HG03060 (cell line): Measurements from ENCODE around the gene CDK14.

ENCODE experiments used
- ATAC-seq: cut with Tn5 transposase; IDR thresholded peaks from one replicate; pipeline ENCODE4 v1.9.1; 2021; ENCODE audit warnings: low read depth, moderate number of reproducible peaks; ENCODE audit not compliant: unreplicated experiment

The CDK14 gene

DNA sequence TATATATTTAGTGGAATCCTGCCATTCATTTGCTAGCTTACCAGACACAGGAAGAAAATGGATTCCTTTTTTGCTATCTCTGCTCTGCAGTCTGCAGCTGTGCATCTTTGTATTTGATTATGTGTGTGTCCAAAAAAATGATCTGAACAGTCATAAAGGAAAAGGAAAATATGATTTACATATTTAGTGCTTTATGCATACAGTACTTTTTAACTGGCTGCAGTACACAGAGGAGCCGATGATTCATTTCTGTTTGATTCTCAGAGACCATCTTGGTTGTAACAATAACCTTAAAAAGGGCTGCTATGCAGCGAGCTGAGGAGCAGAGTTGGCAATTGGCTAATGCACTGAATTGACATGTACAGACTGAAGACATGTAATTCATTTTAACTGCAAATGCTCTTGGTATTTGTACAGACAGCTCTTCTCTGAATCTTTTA, 516.8 kb downstream of the CDK14 start:
- ATAC-seq = no peak

DNA sequence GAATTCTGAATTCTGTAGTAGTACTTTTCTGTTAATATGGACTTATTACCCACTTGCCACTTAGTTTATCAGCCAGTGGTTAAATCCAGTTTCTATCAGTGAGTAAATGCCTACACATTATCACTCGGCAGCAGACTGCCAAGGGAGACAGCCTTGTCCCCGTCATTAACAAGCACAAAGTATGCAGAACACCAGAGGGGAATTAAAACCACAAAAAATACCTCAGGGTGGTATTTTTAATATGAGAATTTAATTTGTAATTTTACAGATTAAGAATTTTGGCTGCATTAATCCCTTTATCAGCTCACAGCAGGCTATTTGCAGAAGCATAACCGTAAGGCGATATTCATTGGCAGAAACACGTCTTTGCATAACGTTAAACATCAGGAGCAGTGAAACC, 518.1 kb downstream of the CDK14 start:
- no peak for ATAC-seq

DNA sequence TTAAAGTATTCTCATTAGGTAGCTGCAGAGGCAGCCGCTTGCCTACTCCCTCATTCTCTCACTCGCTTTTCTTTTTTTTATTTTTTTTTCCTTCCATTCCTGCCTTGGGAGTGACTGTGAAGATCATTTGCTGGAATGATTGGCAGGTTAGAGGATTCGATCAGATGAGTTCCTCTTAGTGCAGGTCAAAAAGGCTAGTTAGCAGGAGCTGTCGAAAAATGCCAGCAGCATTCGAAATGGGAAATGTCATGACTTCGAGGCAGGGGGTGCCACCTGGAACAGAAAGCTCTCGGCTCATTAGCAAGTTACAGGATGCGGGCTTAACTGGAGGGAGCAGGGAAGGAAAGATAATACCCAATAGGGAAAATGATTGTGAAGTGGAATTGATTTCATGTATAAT, 530.6 kb downstream of the CDK14 start:
- ATAC-seq = no peak

DNA sequence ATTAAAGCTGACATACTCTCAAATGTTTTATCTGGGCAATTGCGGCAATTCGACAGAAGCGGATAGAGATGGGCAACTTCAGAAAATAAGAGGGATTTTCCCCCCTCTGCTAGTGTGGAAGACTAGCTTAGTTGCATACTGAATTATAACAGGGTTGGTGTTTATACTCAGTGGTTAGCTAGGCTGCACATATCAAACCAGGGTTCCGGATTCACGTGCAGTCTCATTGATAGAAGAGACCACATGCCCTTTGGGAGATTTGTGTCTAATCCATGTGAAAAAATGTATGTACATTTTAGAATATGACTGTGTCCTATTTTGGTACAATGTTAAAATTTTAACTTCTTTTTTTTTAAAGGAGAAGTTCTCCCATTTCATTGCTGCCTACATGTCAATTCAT, 531.2 kb downstream of the CDK14 start:
- ATAC-seq = no peak

DNA sequence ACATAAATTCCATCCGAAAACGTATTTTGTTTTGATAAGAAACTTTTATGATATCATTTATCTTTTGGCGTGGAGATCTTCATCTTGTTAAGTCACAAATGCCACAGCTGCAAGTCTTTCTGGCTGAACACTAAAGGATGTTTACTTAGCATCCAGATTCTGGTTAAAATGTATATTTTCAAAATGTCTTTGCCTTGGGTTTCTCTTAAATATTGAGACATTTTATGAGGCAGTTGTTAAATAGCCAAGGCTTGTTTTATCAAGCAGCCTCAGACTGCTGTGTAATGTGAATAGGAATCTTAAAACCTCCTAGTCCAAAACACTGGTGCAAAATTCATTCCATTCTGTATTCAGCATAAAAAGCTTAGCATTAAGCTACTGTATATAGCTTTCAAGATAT, 531.8 kb downstream of the CDK14 start:
- ATAC-seq = no peak

DNA sequence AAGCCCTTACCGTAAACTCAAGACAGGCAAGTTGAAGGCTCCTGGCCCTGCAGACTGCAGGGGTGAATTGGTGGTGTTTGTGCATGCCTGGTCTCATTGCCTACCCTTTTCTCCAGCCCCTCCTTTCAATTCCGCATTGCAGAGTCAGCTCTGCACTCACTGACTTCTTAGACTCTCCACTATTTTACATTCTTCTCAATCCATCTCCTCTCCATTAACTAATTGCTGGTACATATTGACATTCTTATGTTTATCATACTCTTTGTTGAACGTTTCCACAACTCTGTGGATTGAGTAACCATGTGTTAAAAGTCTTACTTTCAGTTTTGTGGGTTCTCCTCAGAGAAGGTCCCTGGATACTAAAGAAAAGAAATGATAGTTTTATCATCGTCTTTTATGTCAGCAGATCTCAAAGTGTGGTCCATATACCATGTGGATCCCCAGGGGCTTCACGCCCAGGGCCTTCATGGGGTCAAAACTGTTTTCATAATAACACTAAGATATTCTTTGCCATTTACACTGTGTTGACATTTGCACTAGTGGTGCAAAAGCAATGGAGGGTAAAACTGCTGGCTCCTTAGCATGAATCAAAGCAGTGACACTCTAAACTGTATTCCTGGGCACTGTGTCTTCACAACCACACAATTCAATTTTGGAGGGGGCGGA, 532.7 kb downstream of the CDK14 start:
- ATAC-seq = no peak

DNA sequence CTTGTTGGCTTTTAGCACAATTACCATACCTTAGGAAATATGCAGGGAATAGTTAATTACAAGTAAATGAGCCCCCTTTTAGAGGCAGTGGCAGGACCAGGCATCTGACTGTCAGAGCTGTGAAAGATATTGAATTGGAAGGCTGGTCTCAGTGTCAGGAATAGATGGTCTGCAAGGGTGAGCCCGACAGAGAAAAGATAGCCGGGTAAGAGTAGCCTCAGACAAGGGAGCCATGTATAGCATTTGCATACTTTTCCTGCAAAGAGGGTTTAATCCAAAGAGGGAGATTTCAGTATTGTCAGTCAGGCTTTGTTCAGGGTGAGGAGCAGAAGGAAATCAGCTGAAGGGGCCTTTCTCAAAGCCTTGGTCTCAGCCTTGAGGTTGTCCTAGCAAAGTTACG, 539.2 kb downstream of the CDK14 start:
- ATAC-seq = no peak

DNA sequence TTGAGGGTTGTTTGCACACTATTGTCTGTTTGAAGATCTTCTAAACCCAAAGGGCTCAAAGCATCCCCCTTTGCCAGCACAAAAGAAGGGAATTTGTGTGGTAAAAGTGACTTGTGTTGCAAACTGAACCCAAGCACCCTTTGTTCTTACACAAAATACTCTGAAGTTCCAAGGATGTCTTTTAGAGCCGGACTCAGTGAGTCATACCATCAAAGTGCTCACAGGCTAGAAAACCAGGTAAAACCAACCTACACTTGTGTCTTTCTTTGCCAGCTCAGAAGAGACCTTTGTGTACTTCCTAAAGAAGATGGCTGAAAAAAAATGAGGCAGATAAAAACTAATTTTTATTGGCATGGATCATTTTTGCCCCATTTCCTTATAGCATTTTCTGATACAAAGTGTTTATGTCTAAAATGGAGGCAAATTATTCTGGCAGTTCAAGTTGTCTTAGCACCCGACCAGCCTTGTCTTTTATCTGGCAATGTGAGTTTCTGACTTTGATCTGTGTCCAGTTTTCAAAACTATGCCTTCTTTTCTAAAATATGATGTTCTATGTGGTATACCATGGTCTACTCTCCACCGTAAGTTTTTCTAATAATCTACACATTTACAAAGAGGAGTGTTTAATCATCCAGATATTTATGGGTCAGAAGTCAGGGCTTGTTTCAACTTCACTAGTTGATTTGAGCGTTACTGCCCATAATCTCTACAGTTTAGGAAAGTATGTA, 539.7 kb downstream of the CDK14 start:
- ATAC-seq = no peak

DNA sequence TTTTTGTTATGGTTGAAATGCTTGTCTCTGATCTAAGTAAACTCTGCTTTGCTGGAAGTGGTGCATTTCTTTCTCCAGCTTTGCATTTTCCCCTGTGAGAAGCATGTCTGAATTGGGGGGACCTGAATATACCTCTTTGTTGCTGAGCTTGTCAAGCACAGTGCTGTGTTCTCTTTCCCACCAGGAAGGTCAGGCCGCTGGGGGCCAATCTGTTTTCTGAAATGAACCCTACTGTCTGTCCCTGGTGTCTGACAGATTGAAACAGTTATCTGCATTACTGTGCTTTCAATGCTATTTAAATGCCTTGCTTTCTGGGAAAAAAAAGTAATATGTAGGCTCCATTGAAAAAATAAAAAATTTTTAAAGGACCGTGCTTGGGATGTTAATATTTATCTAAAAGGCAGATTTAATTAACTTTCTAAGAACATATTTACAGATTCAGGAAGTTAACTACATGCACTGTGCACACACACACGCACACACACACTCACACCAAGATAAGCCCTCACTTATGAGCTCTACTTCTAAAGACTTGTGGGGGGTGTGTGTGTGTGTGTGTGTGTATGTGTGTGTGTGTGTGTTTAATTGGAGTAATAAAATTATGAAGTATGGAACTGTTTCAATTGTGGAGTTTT, 541.1 kb downstream of the CDK14 start:
- ATAC-seq = no peak

DNA sequence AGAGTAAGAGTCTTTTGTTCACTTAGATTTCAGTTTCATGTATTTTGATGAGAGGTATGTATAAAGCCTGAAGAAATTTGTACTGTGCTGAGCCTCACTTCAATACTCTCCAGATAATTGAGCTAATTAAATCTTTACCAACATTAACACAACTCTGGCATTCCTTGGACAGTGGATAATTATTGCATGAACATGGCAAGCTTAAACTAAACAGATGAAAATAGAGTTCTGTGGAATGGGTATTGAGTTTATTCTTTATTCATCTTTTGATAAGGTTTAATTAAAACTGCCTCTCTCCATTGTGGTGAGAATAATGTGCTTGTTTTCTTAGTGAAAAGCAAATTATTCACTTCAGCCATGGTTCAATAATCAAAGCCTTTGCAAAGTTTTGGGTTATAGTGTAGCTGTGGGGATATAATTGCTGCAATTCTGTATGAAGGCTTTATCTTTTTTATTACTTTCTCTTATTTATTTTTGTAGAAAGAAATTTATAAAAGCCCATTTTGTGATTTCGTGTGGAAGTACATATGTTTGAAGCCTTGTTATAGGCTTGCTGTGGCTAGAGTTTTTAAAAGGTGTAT, 541.8 kb downstream of the CDK14 start:
- no peak for ATAC-seq

DNA sequence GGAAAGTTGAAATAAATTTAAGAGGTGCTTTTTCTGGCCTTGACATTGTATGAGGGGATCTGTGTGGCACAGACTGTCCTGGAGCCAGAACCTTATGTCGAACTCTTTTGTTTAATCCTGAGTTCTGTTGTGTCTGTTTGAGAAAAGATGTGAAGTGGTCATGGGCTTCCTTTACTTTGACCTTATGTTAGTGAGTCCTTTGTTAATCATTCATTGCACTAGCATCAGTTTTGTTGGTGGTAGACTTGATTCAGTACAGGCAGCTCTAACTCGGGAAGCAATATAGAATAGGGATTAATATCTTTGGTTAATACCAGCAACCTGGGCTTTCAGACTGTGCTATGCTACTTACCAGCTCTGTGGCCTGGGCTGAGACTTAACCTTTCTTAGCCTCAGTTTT, 544.2 kb downstream of the CDK14 start:
- ATAC-seq = no peak

DNA sequence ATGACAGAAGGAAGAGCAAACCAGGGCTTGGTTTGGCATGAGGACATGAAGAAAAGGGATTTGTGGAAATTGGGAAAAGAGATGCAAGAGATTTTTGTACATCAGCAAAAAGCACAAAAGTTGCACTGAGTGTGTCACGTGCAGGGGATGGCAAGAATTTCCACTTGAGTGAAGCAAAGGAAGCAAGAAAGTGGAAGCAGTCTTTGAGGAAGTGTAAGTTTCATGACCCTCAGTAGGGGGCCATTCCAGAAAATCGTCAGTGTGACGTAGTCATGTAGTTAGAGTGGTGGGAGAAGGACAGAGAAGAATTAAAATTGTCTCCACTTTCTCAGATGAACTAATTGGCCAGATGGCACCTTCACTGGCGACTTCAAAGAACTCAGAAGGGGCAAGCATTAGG, 544.9 kb downstream of the CDK14 start:
- no peak for ATAC-seq

DNA sequence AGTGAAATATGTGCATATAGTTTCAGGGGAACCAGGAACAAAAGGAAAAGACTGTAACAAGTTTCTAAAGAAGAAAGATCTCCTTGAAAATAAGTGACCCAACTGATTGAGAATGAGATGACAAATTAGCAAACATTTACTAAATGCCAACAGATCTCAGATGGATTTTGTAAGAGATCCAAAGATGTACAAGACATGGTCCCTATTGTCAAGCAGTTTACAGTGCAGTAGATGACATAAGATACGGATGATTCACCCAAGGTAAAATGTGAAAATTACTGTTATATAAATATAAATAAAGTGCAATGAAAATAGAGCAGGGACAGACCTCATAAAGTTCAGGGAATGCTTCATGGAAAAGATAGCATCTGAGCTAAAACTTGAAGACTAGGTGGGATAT, 546.6 kb downstream of the CDK14 start:
- ATAC-seq = no peak

DNA sequence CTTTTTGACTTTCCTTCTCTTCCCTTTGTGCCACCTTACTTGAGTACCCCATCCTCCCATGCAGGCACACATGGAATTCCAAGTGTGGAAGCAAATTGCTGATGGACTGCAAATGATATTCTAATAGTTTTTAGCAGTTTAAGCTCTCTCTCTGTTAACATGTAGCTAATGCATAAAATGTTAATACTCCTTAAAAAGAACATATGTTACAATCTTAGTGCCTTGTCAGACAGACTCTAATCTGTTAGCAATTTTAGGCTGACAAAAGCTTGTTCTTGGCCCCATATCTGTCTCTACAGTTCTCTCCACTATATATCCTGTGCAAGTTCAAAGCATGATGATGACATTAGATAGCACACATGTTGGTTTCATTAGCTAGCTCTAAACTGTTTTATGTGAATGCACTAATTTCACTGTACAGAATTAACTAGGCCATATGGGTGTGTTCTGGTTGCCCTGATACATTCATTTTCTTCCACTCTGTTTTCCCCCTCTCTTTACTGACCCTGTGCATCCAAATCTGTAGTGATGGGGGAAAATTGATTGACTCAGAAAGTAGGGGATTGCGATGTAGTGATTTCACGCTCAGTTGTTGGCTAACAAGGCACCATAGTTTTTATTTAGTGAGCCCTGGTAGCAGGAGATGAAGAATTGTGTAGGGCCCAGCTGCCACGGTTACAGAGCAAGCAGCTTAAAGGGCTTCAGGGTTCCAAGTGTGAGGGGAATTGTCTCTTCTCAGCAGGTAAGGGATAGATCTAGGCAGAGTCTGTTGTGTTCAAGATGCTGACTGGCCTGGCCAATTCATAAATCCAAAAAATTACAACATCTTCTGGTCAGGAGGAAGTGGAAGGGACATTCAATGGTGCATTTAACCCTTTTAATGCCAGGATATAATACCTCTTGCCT, 553.5 kb downstream of the CDK14 start:
- no peak for ATAC-seq

DNA sequence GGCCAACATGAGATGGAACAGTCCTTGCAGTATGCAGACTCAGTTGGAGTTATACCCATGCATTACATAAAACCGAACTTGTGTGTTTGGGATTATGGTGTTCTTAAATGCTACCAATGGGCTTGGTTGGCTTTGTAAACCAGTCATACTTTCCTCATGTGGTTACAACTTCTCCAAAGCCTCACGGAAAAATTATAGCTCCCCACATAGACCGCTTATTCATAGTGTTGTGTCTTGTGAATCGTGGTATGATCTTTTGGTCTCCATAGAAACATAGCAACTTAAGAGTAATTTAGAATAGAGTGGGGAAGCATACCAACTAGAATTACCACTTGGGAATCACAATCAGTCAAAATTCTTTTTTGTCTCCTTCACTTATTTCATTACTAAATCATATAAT, 555.8 kb downstream of the CDK14 start:
- no peak for ATAC-seq

DNA sequence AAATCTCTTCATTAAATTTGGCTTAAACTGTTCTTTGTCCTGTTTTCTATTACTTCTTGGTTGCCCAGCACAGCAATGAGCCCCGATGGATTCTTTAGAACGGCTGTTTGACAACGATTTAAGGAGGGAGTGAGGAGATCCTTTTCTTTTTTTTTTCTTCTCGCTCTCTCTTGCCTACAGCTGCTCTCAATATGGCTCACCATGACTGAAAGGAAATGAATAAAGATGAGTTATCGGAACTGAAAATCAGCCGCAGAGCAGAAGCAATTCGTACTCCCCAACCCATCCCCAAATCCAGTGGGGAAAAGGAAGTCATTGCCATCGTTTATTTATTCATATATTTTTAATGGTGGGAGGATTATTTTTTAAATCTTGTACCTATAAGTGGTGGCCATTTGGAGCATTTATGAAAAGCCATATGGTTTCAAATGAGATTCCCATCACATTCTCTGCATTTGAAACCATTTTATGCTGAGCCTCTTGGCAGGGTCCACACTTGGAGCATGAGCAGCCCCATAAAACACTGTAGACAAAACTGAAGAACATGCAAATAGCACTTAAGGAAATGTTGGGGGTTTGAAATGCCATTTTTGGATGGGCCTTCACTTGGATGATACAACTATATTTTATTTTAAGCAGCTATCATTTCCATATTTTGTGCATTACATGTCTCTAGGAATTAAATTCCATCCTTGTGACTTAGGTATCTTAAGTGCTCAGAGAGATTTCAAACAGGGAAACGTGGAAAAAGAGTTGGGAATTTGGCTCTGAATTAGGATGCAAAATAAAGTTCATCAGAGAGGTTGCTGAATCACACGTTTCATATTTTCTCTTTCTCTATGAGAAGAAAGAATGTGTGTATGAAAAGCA, 560.4 kb downstream of the CDK14 start:
- ATAC-seq = no peak

DNA sequence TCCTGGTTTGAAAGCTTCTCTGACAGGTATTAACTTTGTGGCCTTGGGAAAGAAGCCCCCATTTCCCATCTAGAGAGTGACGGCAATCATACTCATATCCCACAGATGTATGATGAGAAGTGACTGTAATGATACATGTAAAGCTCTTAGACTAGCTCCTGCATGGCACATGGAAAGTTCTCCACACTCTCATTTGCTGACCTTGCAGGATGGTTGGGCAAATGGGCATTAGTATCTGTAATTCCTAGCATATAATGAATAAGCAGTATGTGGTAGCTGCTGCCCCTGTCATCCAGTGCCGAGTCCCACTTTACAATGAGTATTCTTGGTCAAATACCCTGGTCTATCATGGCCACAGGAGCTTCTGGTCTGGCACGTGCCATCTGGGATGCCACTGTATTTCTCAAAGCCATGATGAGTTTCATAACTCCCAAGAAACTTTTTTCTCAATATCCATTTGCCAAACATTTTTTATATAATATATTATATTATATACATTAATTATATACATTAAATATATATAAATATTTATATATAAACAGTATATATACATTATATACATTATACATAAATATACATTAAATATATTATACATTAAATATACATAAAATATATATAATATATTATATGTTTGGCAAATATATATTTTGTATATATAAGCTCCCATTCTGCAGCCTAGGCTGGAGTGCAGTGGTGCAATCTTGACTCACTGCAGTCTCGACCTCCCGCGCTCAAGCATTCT, 561.6 kb downstream of the CDK14 start:
- ATAC-seq = no peak

DNA sequence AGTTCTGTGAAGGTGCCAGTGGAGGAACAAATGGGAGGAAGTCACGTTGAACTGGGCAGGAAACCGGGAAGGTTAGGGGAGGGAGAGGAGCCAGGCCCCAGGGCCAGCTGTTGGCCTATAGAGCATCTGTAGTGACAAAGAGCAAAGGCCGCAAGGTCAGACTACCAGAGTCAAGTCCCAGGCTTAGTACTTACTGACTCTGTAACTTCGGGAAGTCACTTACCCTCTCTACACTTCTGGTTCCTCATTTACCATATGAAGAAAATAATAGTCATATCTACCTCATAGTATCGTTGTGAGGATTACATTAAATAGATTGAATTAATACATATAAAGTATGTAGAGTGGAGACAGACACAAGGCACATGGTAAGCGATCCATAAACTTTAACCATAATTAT, 566.3 kb downstream of the CDK14 start:
- ATAC-seq = no peak

DNA sequence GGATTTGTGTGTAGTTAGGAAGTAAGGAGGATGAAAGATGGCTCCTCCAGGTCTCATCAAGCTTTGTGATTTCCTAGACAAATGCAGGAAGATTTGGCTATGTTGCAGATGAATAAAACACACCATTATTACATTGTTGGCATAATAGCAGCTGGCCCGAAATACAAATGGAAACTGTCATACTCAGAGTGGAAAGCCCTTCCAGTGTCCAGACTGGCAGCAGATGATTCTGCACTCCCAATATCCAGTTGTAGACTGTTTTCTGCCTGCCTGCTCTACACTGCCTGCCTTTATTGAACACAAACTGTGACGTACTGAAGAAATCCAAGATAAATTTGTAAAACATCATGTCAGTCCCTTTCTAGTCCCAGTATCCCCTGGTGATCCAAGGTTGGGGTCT, 568.4 kb downstream of the CDK14 start:
- no peak for ATAC-seq
